OCI-LY3 (cell line): Measurements from ENCODE around the gene BCOR.

Source experiments
- CTCF ChIP-seq: fragments of 200-600, 300-600 bp; sonication (generic); IDR thresholded peaks from 2 replicates; pipeline ENCODE4 v1.5.1; 2014; ENCODE audit warnings: antibody characterized with exemption, low read length, low read depth
- EZH2phosphoT487 ChIP-seq: fragments of 200-600 bp; shearing (Covaris generic); IDR thresholded peaks from 2 replicates; pipeline ENCODE4 v1.6.1; 2018; ENCODE audit warnings: antibody characterized with exemption, mixed run types, low read depth

- TF ChIP-seq CTCF = no peak
- no peak for TF ChIP-seq EZH2phosphoT487
These were observed 15.2 kb downstream of the BCOR start for GRCh38 chrX:40082447-40083119.
